Neural progenitor cell (in vitro differentiated cells): ENCODE measurements around the gene TGFB1I1. TPM values are rescaled to one million over a fixed set of nuclear protein-coding genes. Genes with fewer than 3 reads are reported as not detected.
A peak's percentile ranks its signal among the peaks of the same experiment; 100 is the strongest.

Experiments used
- DNase-seq: peaks from one replicate; pipeline ENCODE4 v3.0.0-alpha.2; 2016; ENCODE audit warnings: low spot score
- H2AFZ ChIP-seq: fragments of 200-600 bp; sonication (generic); replicated peaks from 2 replicates; pipeline ENCODE4 v1.6.1; 2016; ENCODE audit warnings: antibody characterized with exemption
- H3F3A ChIP-seq: fragments of 200-600 bp; sonication (generic); 2 replicates; pipeline ENCODE4 v1.6.1; 2016; ENCODE audit warnings: antibody characterized with exemption, low read depth
- H3K27ac ChIP-seq: fragments of 200-600 bp; sonication (generic); 2 replicates; pipeline ENCODE4 v1.5.1; 2016; ENCODE audit warnings: mild to moderate bottlenecking
- H3K27me3 ChIP-seq: fragments of 200-600 bp; sonication (generic); 2 replicates; pipeline ENCODE4 v1.6.1; 2016; ENCODE audit warnings: mild to moderate bottlenecking, moderate library complexity
- H3K36me3 ChIP-seq: fragments of 200-600 bp; sonication (generic); 2 replicates; pipeline ENCODE4 v1.5.1; 2016
- H3K4me1 ChIP-seq: fragments of 200-600 bp; sonication (generic); 2 replicates; pipeline ENCODE4 v1.6.1; 2016; ENCODE audit warnings: mixed run types
- H3K4me2 ChIP-seq: fragments of 200-600 bp; sonication (generic); 2 replicates; pipeline ENCODE4 v1.6.1; 2016
- H3K4me3 ChIP-seq: fragments of 200-600 bp; sonication (generic); 2 replicates; pipeline ENCODE4 v1.5.1; 2016
- H3K79me2 ChIP-seq: fragments of 200-600 bp; sonication (generic); 2 replicates; pipeline ENCODE4 v1.6.1; 2016; ENCODE audit warnings: low read depth
- H3K9ac ChIP-seq: fragments of 200-600 bp; sonication (generic); 2 replicates; pipeline ENCODE4 v1.6.1; 2016
- H3K9me3 ChIP-seq: fragments of 200-600 bp; sonication (generic); 2 replicates; pipeline ENCODE4 v1.5.1; 2016; ENCODE audit warnings: low read depth
- H4K20me1 ChIP-seq: fragments of 200-600 bp; sonication (generic); 2 replicates; pipeline ENCODE4 v1.6.1; 2016; ENCODE audit warnings: low read depth
- H3K27ac Mint-ChIP-seq: 3 replicates; pipeline ENCODE4 v1.8.0; 2021; ENCODE audit warnings: mixed read lengths
- H3K27me3 Mint-ChIP-seq: 2 replicates; pipeline ENCODE4 v1.8.0; 2022; ENCODE audit warnings: low read depth, mild to moderate bottlenecking, inconsistent platforms, moderate library complexity, mixed read lengths; ENCODE audit not compliant: insufficient read depth
- H3K36me3 Mint-ChIP-seq: 3 replicates; pipeline ENCODE4 v1.8.0; 2021; ENCODE audit warnings: mixed read lengths
- H3K4me1 Mint-ChIP-seq: 3 replicates; pipeline ENCODE4 v1.8.0; 2021; ENCODE audit warnings: mixed read lengths
- H3K4me3 Mint-ChIP-seq: 3 replicates; pipeline ENCODE4 v1.8.0; 2021; ENCODE audit warnings: mild to moderate bottlenecking, moderate library complexity, mixed read lengths
- H3K9me3 Mint-ChIP-seq: 3 replicates; pipeline ENCODE4 v1.8.0; 2020; ENCODE audit warnings: mixed read lengths
- EZH2 ChIP-seq: fragments of 200-600 bp; sonication (generic); IDR thresholded peaks from 2 replicates; pipeline ENCODE4 v1.6.1; 2017; ENCODE audit warnings: antibody characterized with exemption, mild to moderate bottlenecking, moderate library complexity
- EZH2phosphoT487 ChIP-seq: fragments of 200-600 bp; sonication (generic); IDR thresholded peaks from 2 replicates; pipeline ENCODE4 v1.6.1; 2017; ENCODE audit warnings: antibody characterized with exemption
- total RNA-seq: library from RNA; depleted of rRNA; stranded (reverse); fragments of >200 nt; gene quantifications from 2 replicates; pipeline ENCODE4 v1.2.3, GENCODE V29; 2015; ENCODE audit warnings: low replicate concordance
- TF ChIP-seq, protein P1 (sequence below): fragments of 200-600 bp; sonication (generic); IDR thresholded peaks from 2 replicates; pipeline ENCODE4 v1.5.1; 2017; ENCODE audit warnings: antibody characterized with exemption, mild to moderate bottlenecking

Gene TGFB1I1
- total RNA-seq, 1 donor from 2014 or later: not detected

DNA sequence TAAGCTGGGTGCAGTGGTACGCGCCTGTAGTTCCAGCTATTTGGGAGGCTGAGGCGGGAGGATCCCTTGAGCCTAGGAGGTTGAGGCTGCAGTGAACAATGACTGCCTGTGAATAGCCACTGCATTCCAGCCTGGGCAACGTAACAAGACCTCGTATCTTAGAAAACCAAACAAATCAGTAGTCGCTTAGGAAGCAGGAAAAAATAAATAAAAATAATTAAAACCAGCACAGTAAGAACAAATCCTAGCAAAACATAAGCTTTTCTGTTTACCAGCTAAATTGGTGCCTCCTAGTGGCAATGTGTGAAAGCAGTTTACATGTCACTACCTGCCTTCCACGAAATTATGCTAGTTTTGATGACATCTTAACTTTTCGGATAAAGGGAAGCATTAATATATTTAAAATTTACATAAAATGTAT, 11.4 kb upstream of the TGFB1I1 start:
- no peak overlapping the region for H2AFZ ChIP-seq
- H3K4me2 ChIP-seq: peak overlapping the region; percentile 77
- peak overlapping the region; percentile 70 for H3K4me3 ChIP-seq
- peaks cover 5% of the 10 kb centered on the region for H3K4me1 ChIP-seq
- peaks cover 2% of the 10 kb centered on the region for H3K36me3 Mint-ChIP-seq
- H3K27me3 ChIP-seq: no peaks in the 10 kb centered on the region
- H3K9ac ChIP-seq: no peak overlapping the region
- H3K27ac ChIP-seq: no peak overlapping the region
- peak; percentile 58 for DNase-seq
- TF ChIP-seq EZH2phosphoT487: no peak
- no peak for TF ChIP-seq EZH2
- TF ChIP-seq, protein P1, sequence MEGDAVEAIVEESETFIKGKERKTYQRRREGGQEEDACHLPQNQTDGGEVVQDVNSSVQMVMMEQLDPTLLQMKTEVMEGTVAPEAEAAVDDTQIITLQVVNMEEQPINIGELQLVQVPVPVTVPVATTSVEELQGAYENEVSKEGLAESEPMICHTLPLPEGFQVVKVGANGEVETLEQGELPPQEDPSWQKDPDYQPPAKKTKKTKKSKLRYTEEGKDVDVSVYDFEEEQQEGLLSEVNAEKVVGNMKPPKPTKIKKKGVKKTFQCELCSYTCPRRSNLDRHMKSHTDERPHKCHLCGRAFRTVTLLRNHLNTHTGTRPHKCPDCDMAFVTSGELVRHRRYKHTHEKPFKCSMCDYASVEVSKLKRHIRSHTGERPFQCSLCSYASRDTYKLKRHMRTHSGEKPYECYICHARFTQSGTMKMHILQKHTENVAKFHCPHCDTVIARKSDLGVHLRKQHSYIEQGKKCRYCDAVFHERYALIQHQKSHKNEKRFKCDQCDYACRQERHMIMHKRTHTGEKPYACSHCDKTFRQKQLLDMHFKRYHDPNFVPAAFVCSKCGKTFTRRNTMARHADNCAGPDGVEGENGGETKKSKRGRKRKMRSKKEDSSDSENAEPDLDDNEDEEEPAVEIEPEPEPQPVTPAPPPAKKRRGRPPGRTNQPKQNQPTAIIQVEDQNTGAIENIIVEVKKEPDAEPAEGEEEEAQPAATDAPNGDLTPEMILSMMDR: peak; percentile 67
- peaks cover 27% of the 10 kb centered on the region for H3K79me2 ChIP-seq
- H3K27me3 Mint-ChIP-seq: no peaks in the 10 kb centered on the region
- H3K9me3 Mint-ChIP-seq: no peaks in the 10 kb centered on the region
- peaks cover 32% of the 10 kb centered on the region for H4K20me1 ChIP-seq
- no peaks in the 10 kb centered on the region for H3K9me3 ChIP-seq
- H3K36me3 ChIP-seq: no peaks in the 10 kb centered on the region
- peak overlapping the region; percentile 87 for H3K4me3 Mint-ChIP-seq
- H3K4me1 Mint-ChIP-seq: peaks cover 18% of the 10 kb centered on the region
- peaks cover 26% of the 10 kb centered on the region for H3F3A ChIP-seq
- no peak overlapping the region for H3K27ac Mint-ChIP-seq

DNA sequence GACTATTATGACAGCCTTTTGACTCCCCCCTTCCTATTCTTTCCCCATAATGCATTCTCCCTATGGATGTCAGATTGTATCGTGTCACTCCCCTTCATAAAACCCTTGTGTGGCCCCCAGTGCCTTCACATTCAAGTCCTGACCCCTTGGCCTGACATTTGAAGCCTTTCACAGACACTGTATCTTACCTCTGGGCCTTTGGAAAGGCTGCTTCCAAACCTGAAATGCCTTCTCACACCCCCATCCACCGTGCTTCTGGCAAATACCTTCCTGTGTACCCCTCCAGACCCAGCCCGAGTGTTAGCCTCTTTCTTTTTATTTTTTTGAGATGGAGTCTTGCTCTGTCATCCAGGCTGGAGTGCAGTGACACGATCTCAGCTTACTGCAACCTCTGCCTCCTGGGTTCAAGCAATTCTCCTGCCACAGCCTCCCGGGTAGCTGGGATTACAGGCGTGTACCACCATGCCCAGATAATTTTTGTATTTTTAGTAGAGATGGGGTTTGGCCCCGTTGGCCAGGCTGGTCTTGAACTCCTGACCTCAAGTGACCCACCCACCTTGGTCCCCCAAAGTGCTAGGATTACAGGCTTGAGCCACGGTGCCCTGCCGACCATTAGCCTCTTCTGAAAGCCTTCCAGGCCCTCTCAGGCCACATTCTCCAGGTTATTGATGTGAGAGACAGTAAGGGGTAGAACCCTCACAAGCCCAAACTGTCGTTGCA, 10.6 kb upstream of the TGFB1I1 start:
- no peaks in the 10 kb centered on the region for H3K27me3 ChIP-seq
- no peak overlapping the region for H3K9ac ChIP-seq
- Mint-ChIP-seq H3K27me3 (peaks cover 2% of the 10 kb centered on the region), H3K36me3 (peaks cover 2% of the 10 kb centered on the region), H3K4me3 (peak overlapping the region; percentile 72), H3K27ac (no peak overlapping the region), H3K9me3 (no peaks in the 10 kb centered on the region), H3K4me1 (peaks cover 14% of the 10 kb centered on the region)
- H3K79me2 ChIP-seq: peaks cover 22% of the 10 kb centered on the region
- no peak overlapping the region for H3K27ac ChIP-seq
- H4K20me1 ChIP-seq: peaks cover 25% of the 10 kb centered on the region
- H3K9me3 ChIP-seq: no peaks in the 10 kb centered on the region
- DNase-seq: no peak
- no peaks in the 10 kb centered on the region for H3K36me3 ChIP-seq
- H3K4me3 ChIP-seq: no peak overlapping the region
- TF ChIP-seq EZH2phosphoT487: no peak
- TF ChIP-seq, protein P1: no peak
- TF ChIP-seq EZH2: no peak
- H2AFZ ChIP-seq: no peak overlapping the region
- peaks cover 26% of the 10 kb centered on the region for H3F3A ChIP-seq
- H3K4me2 ChIP-seq: no peak overlapping the region
- peaks cover 5% of the 10 kb centered on the region for H3K4me1 ChIP-seq

DNA sequence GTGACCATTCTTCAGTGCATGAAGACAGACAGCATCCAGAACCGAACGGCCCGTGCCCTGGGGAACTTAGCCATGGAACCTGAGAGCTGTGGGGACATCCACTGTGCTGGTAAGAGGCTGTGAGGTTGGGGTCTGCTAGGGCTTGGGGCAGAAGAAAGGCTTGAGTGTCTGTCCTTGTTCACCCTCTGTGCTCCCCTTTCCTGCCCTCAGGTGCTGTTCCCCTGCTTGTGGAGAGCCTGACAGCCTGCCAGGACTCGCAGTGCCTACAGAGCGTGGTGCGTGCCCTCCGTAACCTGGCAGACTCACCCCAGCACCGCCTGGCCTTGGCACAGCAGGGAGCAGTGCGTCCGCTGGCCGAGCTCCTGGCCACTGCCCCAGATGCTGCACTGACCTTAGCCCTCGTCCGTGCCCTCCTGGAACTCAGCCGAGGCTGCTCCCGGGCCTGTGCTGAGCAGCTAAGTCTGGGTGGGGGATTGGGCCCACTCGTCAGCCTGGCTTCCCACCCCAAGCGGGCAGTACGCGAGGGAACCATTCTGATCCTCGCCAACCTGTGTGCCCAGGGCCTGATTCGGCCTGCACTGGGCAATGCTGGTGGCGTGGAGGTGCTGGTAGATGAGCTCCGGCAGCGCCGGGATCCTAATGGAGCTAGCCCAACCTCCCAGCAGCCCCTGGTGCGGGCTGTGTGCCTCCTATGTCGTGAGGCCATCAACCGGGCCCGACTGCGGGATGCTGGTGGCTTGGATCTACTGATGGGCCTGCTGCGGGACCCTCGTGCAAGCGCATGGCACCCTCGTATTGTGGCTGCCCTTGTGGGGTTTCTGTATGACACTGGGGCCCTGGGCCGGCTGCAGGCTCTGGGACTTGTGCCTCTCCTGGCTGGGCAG, 9.8 kb upstream of the TGFB1I1 start:
- H4K20me1 ChIP-seq: peaks cover 17% of the 10 kb centered on the region
- H3K4me1 Mint-ChIP-seq: peaks cover 14% of the 10 kb centered on the region
- no peak for TF ChIP-seq EZH2phosphoT487
- TF ChIP-seq, protein P1: no peak
- no peak for TF ChIP-seq EZH2

More for the DNA sequence above, 9.8 kb upstream of the TGFB1I1 start:
- peaks cover 2% of the 10 kb centered on the region for H3K27me3 Mint-ChIP-seq
- Histone ChIP-seq H3K36me3 (no peaks in the 10 kb centered on the region), H3K9me3 (no peaks in the 10 kb centered on the region), H3K4me1 (peaks cover 5% of the 10 kb centered on the region), H3K4me2 (no peak overlapping the region), H3F3A (peaks cover 26% of the 10 kb centered on the region), H2AFZ (no peak overlapping the region), H3K9ac (no peak overlapping the region), H3K27me3 (no peaks in the 10 kb centered on the region), H3K4me3 (no peak overlapping the region), H3K79me2 (peaks cover 14% of the 10 kb centered on the region), H3K27ac (no peak overlapping the region)
- H3K4me3 Mint-ChIP-seq: no peak overlapping the region
- no peak overlapping the region for H3K27ac Mint-ChIP-seq
- no peaks in the 10 kb centered on the region for H3K9me3 Mint-ChIP-seq
- H3K36me3 Mint-ChIP-seq: peaks cover 5% of the 10 kb centered on the region
- DNase-seq: no peak
